ENCODE results near the gene MKNK1.

GRCh38 chr1:46585312-46585938 lies 18.6 kb downstream of the MKNK1 start:
- no peak for TF ChIP-seq TSHZ2 (CRISPR knock-in tag; IDR thresholded peaks at IDR 0.05)
- no peak for TF ChIP-seq ZFP30 (CRISPR knock-in tag; IDR thresholded peaks at IDR 0.05)
- no peak for TF ChIP-seq GLIS3 (CRISPR knock-in tag; IDR thresholded peaks at IDR 0.05)
- no peak for TF ChIP-seq ARNTL (CRISPR knock-in tag; IDR thresholded peaks at IDR 0.05; ENCODE audit: borderline replicate concordance, low read depth)
- TF ChIP-seq ISL1 (CRISPR knock-in tag; IDR thresholded peaks at IDR 0.05) = no peak
- TF ChIP-seq, protein P1, sequence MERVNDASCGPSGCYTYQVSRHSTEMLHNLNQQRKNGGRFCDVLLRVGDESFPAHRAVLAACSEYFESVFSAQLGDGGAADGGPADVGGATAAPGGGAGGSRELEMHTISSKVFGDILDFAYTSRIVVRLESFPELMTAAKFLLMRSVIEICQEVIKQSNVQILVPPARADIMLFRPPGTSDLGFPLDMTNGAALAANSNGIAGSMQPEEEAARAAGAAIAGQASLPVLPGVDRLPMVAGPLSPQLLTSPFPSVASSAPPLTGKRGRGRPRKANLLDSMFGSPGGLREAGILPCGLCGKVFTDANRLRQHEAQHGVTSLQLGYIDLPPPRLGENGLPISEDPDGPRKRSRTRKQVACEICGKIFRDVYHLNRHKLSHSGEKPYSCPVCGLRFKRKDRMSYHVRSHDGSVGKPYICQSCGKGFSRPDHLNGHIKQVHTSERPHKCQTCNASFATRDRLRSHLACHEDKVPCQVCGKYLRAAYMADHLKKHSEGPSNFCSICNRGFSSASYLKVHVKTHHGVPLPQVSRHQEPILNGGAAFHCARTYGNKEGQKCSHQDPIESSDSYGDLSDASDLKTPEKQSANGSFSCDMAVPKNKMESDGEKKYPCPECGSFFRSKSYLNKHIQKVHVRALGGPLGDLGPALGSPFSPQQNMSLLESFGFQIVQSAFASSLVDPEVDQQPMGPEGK (CRISPR knock-in tag; IDR thresholded peaks at IDR 0.05; ENCODE audit: borderline replicate concordance) = no peak
- TF ChIP-seq, protein P2, sequence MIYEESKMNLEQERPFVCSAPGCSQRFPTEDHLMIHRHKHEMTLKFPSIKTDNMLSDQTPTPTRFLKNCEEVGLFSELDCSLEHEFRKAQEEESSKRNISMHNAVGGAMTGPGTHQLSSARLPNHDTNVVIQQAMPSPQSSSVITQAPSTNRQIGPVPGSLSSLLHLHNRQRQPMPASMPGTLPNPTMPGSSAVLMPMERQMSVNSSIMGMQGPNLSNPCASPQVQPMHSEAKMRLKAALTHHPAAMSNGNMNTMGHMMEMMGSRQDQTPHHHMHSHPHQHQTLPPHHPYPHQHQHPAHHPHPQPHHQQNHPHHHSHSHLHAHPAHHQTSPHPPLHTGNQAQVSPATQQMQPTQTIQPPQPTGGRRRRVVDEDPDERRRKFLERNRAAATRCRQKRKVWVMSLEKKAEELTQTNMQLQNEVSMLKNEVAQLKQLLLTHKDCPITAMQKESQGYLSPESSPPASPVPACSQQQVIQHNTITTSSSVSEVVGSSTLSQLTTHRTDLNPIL (CRISPR knock-in tag; IDR thresholded peaks at IDR 0.05; ENCODE audit: low read depth) = no peak
- TF ChIP-seq CSDC2 (CRISPR knock-in tag; IDR thresholded peaks at IDR 0.05) = no peak
- no peak for TF ChIP-seq ZNF70 (CRISPR knock-in tag; IDR thresholded peaks at IDR 0.05)
- no peak for TF ChIP-seq ZFP3 (CRISPR knock-in tag; IDR thresholded peaks at IDR 0.05)
- no peak for TF ChIP-seq OSR1 (CRISPR knock-in tag; IDR thresholded peaks at IDR 0.05)
